Pancreas (tissue), 10 donors: ENCODE measurements around the gene DEPDC1B. TPM values are rescaled to one million over a fixed set of nuclear protein-coding genes. Genes with fewer than 3 reads are reported as not detected.

ENCODE experiments used
- ATAC-seq, 4 donors: fragments of 200-7000 bp; cut with Tn5 transposase; one replicate each; pipeline versions ENCODE4 v1.8.0 to v1.9.1; 2020; ENCODE audit warnings: mild to moderate bottlenecking in 4 of 4, moderate library complexity in 4 of 4
- DNase-seq, 6 donors: peaks; one replicate each; pipeline ENCODE4 v3.0.0-alpha.2; 2020
- FAIRE-seq: peaks from 2 replicates; lab custom pipeline; 2012; peaks lifted over from hg19 to GRCh38; lab: Jason Lieb, UNC
- H3K27ac ChIP-seq, 4 donors: fragments of 200-600 bp; sonication (generic); 1 replicate in 3 of 4; 2 replicates in 1 of 4; pipeline versions ENCODE4 v1.5.0 to v1.8.0; 2020
- H3K27me3 ChIP-seq, 4 donors: fragments of 200-600 bp; one replicate each; pipeline ENCODE4 v1.8.0; 2021
- H3K36me3 ChIP-seq, 3 donors: fragments of 200-600 bp; sonication (generic) in 1 of 3; one replicate each; pipeline versions ENCODE4 v1.5.0 to v1.8.0; 2020 to 2021
- H3K4me1 ChIP-seq, 3 donors: fragments of 200-600 bp; one replicate each; pipeline ENCODE4 v1.8.0; 2021
- H3K4me3 ChIP-seq, 4 donors: fragments of 200-600 bp; sonication (generic) in 2 of 4; one replicate each; pipeline versions ENCODE4 v1.5.0 to v1.8.0; 2020 to 2021
- H3K9me3 ChIP-seq, 4 donors: fragments of 200-600 bp; one replicate each; pipeline ENCODE4 v1.8.0; 2021
- WGBS, 2 donors: extraction: QIAGEN DNeasy Blood & Tissue Kit; methylation state at CpG; one replicate each; pipeline ENCODE4 v1.1.7; 2013; 5-methylcytosine and 5-hydroxymethylcytosine counted together
- intact Hi-C, 3 donors: fragments of 100-400 bp; cut with DNase I; formaldehyde crosslinking; loops; one replicate each; pipeline versions ENCODE4 v1.11.1 to v1.14.2; 2022
- polyA plus RNA-seq, 2 donors: library from polyadenylated mRNA; stranded (reverse); fragments of 200-250 nt; gene quantifications; one replicate each; pipeline ENCODE4 v1.2.3, GENCODE V29; 2013
- total RNA-seq, 6 donors: library from RNA; stranded (reverse); fragmentation: NEBNext Ultra II Directional in 4 of 6; extraction: Animal tissue kit (Norgen Biotek cat#: 25700) in 4 of 6; gene quantifications; one replicate each; pipeline versions ENCODE4 v1.2.1 to v1.2.4, GENCODE V29; 2021 to 2023
- TF ChIP-seq, protein P1 (sequence below), 4 donors: fragments of 200-600 bp; sonication (generic) in 3 of 4; IDR thresholded peaks; one replicate each; pipeline versions ENCODE4 v1.5.0 to v1.8.0; 2021; ENCODE audit warnings: antibody characterized with exemption in 4 of 4
- donor health status: healthy with polysubstance abuse.
- donor health status: DM: no; HTN: no; CAD: no; lungs with moderate emphysema.
- donor health status: DM: no; HTN: no; CAD: no.
- donor health status: control.
- donor health status: control.
- donor health status: Bipolar disorder and iron deficiency.
- donor health status: DM: yes; HTN: yes; CAD: no.
- donor health status: DM: no; HTN: no; CAD: no.
- donor health status: DM: no; HTN: no; CAD: no.
- donor health status: DM: yes; HTN: yes; CAD: no.

The DEPDC1B gene
- total and polyA plus RNA-seq, 8 donors: 0.08 to 0.37 (median 0.27) TPM

- no peak overlapping the region for H3K27ac ChIP-seq
- 89 to 94% methylated on average over 1 of the region's 1 CpG for WGBS, 2 donors
- H3K4me1 ChIP-seq: no peaks in the 10 kb centered on the region
- ATAC-seq: no peak
- H3K27me3 ChIP-seq: no peaks in the 10 kb centered on the region
- intact Hi-C loops: no loop called here
- TF ChIP-seq, protein P1, sequence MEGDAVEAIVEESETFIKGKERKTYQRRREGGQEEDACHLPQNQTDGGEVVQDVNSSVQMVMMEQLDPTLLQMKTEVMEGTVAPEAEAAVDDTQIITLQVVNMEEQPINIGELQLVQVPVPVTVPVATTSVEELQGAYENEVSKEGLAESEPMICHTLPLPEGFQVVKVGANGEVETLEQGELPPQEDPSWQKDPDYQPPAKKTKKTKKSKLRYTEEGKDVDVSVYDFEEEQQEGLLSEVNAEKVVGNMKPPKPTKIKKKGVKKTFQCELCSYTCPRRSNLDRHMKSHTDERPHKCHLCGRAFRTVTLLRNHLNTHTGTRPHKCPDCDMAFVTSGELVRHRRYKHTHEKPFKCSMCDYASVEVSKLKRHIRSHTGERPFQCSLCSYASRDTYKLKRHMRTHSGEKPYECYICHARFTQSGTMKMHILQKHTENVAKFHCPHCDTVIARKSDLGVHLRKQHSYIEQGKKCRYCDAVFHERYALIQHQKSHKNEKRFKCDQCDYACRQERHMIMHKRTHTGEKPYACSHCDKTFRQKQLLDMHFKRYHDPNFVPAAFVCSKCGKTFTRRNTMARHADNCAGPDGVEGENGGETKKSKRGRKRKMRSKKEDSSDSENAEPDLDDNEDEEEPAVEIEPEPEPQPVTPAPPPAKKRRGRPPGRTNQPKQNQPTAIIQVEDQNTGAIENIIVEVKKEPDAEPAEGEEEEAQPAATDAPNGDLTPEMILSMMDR (IDR thresholded peaks at IDR 0.05): no peak
- no peak for DNase-seq
- no peaks in the 10 kb centered on the region for H3K36me3 ChIP-seq
- no peak overlapping the region for H3K4me3 ChIP-seq
- no peak for FAIRE-seq
- H3K9me3 ChIP-seq: peaks cover 0 to 3% (median 0%) of the 10 kb centered on the region in 4 donors
Measured at GRCh38 chr5:60550311-60550710, 149.7 kb downstream of the DEPDC1B start.

- TF ChIP-seq, protein P1 (IDR thresholded peaks at IDR 0.05): no peak
- 56 to 63% methylated on average over 3 of the region's 3 CpGs for WGBS, 2 donors
- Histone ChIP-seq H3K27ac (no peak overlapping the region), H3K36me3 (no peaks in the 10 kb centered on the region), H3K27me3 (no peaks in the 10 kb centered on the region), H3K9me3 (peaks cover 0 to 3% (median 0%) of the 10 kb centered on the region in 4 donors), H3K4me1 (no peaks in the 10 kb centered on the region), H3K4me3 (no peak overlapping the region)
- no peak for DNase-seq
- FAIRE-seq: no peak
- no peak for ATAC-seq
- intact Hi-C loops: no loop called here
Measured at GRCh38 chr5:60549841-60550240, 150.1 kb downstream of the DEPDC1B start.

Other genes starting within 250 kb of the DEPDC1B start
- gene ELOVL7, start 144.1 kb upstream of the DEPDC1B start, total RNA-seq: 10 to 100 TPM in 2 of 6 donors, 1 to 10 TPM in 4; 6.1 to 11.1 (median 6.8) TPM
- 1 to 10 TPM; 3.4 to 4.4 TPM for gene ELOVL7, start 144.1 kb upstream of the DEPDC1B start, polyA plus RNA-seq
- gene ERCC8, start 244.9 kb upstream of the DEPDC1B start, total RNA-seq: 1 to 10 TPM; 2.6 to 5.0 (median 4.1) TPM
- 1 to 10 TPM; 3.2 to 4.4 TPM for gene ERCC8, start 244.9 kb upstream of the DEPDC1B start, polyA plus RNA-seq
- gene NDUFAF2, start 245.0 kb upstream of the DEPDC1B start, total RNA-seq: 10 to 100 TPM in 5 of 6 donors, 1 to 10 TPM in 1; 9.4 to 14.8 (median 11.6) TPM
- gene NDUFAF2, start 245.0 kb upstream of the DEPDC1B start, polyA plus RNA-seq: 10 to 100 TPM; 22.8 to 28.6 TPM